Erythroblast (primary cell): ENCODE data around the gene SYDE2.

ENCODE experiments used
- GATA1 ChIP-seq: IDR thresholded peaks from 2 replicates; pipeline ENCODE4 v1.6.1; 2011; ENCODE audit warnings: low read depth, mild to moderate bottlenecking, control low read depth, low read length, moderate library complexity
- POLR2A ChIP-seq: IDR thresholded peaks from 2 replicates; pipeline ENCODE4 v1.6.1; 2011; ENCODE audit warnings: mild to moderate bottlenecking, low read length

DNA sequence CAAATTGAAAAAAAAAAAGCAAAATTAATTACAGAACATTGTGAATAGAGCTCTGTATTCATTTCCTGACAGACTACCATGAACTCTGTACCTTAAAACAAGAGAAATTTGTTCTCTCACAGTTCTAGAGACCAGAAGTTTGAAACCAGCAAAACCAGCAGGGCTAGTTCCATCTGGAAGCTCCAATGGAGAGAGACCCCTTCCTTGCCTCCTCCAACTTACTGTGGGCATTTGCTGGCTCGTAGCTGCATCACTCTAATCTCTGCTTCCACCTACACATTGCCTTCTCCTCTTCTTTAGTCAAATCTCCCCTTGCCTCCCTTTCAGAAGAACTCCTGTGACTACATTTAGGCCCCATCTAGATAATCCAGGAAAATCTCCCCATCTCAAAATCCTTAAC lies 56.5 kb downstream of the SYDE2 start:
- TF ChIP-seq POLR2A (no peak), GATA1 (no peak)
